ENCODE measurements around the gene PAFAH2. TPM values are rescaled to one million over a fixed set of nuclear protein-coding genes. Genes with fewer than 3 reads are reported as not detected.

The PAFAH2 gene
- total and polyA plus RNA-seq, 5 donors, result 2.0 to 5.6 (median 4.1) TPM

GRCh38 chr1:25979210-25979609, 18.7 kb downstream of the PAFAH2 start:
- DNase-seq (no peak), ATAC-seq (no peak)
- Histone ChIP-seq H3K27ac (ENCODE audit: low read length) (no peak overlapping the region), H3K9me3 (ENCODE audit: control insufficient read depth, low read length) (no peaks in the 10 kb centered on the region), H3K27me3 (ENCODE audit: control insufficient read depth, insufficient read depth) (no peaks in the 10 kb centered on the region), H3K4me1 (ENCODE audit: control insufficient read depth, insufficient read depth, low read length) (no peaks in the 10 kb centered on the region), H3K4me3 (ENCODE audit: low read length) (no peak overlapping the region)
- WGBS, result 82% methylated on average over 7 of the region's 7 CpGs
- intact Hi-C loops (cut with DNase I), result no loop called here

GRCh38 chr1:25978403-25978802, 19.5 kb downstream of the PAFAH2 start:
- intact Hi-C loops (cut with DNase I), result no loop called here
- Histone ChIP-seq H3K9me3 (ENCODE audit: control insufficient read depth, low read length) (no peaks in the 10 kb centered on the region), H3K27ac (ENCODE audit: low read length) (no peak overlapping the region), H3K4me3 (ENCODE audit: low read length) (no peak overlapping the region), H3K4me1 (ENCODE audit: control insufficient read depth, insufficient read depth, low read length) (no peaks in the 10 kb centered on the region), H3K27me3 (ENCODE audit: control insufficient read depth, insufficient read depth) (no peaks in the 10 kb centered on the region)
- DNase-seq (no peak), ATAC-seq (no peak)
- WGBS, result 71% methylated on average over 2 of the region's 2 CpGs

GRCh38 chr1:25977801-25978200, 20.1 kb downstream of the PAFAH2 start:
- 89% methylated on average over 5 of the region's 5 CpGs for WGBS
- intact Hi-C loops (cut with DNase I), result no loop called here

GRCh38 chr1:25973610-25974321, 24.1 kb downstream of the PAFAH2 start:
- H3K4me1 ChIP-seq (ENCODE audit: control insufficient read depth, insufficient read depth, low read length), result no peaks in the 10 kb centered on the region
- intact Hi-C loops (cut with DNase I), result no loop called here
- H3K27me3 ChIP-seq (ENCODE audit: control insufficient read depth, insufficient read depth), result no peaks in the 10 kb centered on the region
- DNase-seq (no peak), ATAC-seq (no peak)
- 81% methylated on average over 6 of the region's 6 CpGs for WGBS
- H3K9me3 ChIP-seq (ENCODE audit: control insufficient read depth, low read length), result no peaks in the 10 kb centered on the region
- no peak overlapping the region for H3K4me3 ChIP-seq (ENCODE audit: low read length)
- no peak overlapping the region for H3K27ac ChIP-seq (ENCODE audit: low read length)

More at GRCh38 chr1:25977801-25978200, 20.1 kb downstream of the PAFAH2 start:
- no peaks in the 10 kb centered on the region for H3K9me3 ChIP-seq (ENCODE audit: control insufficient read depth, low read length)
- H3K4me1 ChIP-seq (ENCODE audit: control insufficient read depth, insufficient read depth, low read length), result no peaks in the 10 kb centered on the region
- no peak overlapping the region for H3K27ac ChIP-seq (ENCODE audit: low read length)
- no peak overlapping the region for H3K4me3 ChIP-seq (ENCODE audit: low read length)
- no peaks in the 10 kb centered on the region for H3K27me3 ChIP-seq (ENCODE audit: control insufficient read depth, insufficient read depth)
- DNase-seq (no peak), ATAC-seq (no peak)

GRCh38 chr1:25971811-25972180, 26.1 kb downstream of the PAFAH2 start:
- H3K4me3 ChIP-seq (ENCODE audit: low read length), result no peak overlapping the region
- intact Hi-C loops (cut with DNase I), result no loop called here
- no peak for ATAC-seq
- no peaks in the 10 kb centered on the region for H3K4me1 ChIP-seq (ENCODE audit: control insufficient read depth, insufficient read depth, low read length)
- 61% methylated on average over 1 of the region's 1 CpG for WGBS
- H3K27me3 ChIP-seq (ENCODE audit: control insufficient read depth, insufficient read depth), result no peaks in the 10 kb centered on the region
- H3K27ac ChIP-seq (ENCODE audit: low read length), result no peak overlapping the region
- H3K9me3 ChIP-seq (ENCODE audit: control insufficient read depth, low read length), result no peaks in the 10 kb centered on the region
- DNase-seq, result no peak

GRCh38 chr1:25971066-25971810, 26.6 kb downstream of the PAFAH2 start:
- DNase-seq (no peak), ATAC-seq (no peak)
- Histone ChIP-seq H3K4me1 (ENCODE audit: control insufficient read depth, insufficient read depth, low read length) (no peaks in the 10 kb centered on the region), H3K27me3 (ENCODE audit: control insufficient read depth, insufficient read depth) (no peaks in the 10 kb centered on the region), H3K27ac (ENCODE audit: low read length) (no peak overlapping the region), H3K4me3 (ENCODE audit: low read length) (no peak overlapping the region), H3K9me3 (ENCODE audit: control insufficient read depth, low read length) (no peaks in the 10 kb centered on the region)
- WGBS, result 74% methylated on average over 8 of the region's 8 CpGs
- intact Hi-C loops (cut with DNase I), result no loop called here

- H3K4me1 ChIP-seq (ENCODE audit: control insufficient read depth, insufficient read depth, low read length), result no peaks in the 10 kb centered on the region
- intact Hi-C loops (cut with DNase I), result no loop called here
- no peak overlapping the region for H3K4me3 ChIP-seq (ENCODE audit: low read length)
- WGBS, result 90% methylated on average over 3 of the region's 3 CpGs
- ATAC-seq (no peak), DNase-seq (no peak)
- no peak overlapping the region for H3K27ac ChIP-seq (ENCODE audit: low read length)
- H3K9me3 ChIP-seq (ENCODE audit: control insufficient read depth, low read length), result no peaks in the 10 kb centered on the region
- H3K27me3 ChIP-seq (ENCODE audit: control insufficient read depth, insufficient read depth), result no peaks in the 10 kb centered on the region
Observed at GRCh38 chr1:25967308-25967707, 30.6 kb downstream of the PAFAH2 start.

- intact Hi-C loops (cut with DNase I), result no loop called here
- H3K9me3 ChIP-seq (ENCODE audit: control insufficient read depth, low read length), result peaks cover 1% of the 10 kb centered on the region
- no peak overlapping the region for H3K4me3 ChIP-seq (ENCODE audit: low read length)
- no peak overlapping the region for H3K27ac ChIP-seq (ENCODE audit: low read length)
- no peak for ATAC-seq
- 86% methylated on average over 2 of the region's 2 CpGs for WGBS
- no peak for DNase-seq
- no peaks in the 10 kb centered on the region for H3K27me3 ChIP-seq (ENCODE audit: control insufficient read depth, insufficient read depth)
- no peaks in the 10 kb centered on the region for H3K4me1 ChIP-seq (ENCODE audit: control insufficient read depth, insufficient read depth, low read length)
Observed at GRCh38 chr1:25959611-25960010, 38.3 kb downstream of the PAFAH2 start.

GRCh38 chr1:25958465-25958864, 39.4 kb downstream of the PAFAH2 start:
- Histone ChIP-seq H3K4me3 (ENCODE audit: low read length) (no peak overlapping the region), H3K27me3 (ENCODE audit: control insufficient read depth, insufficient read depth) (no peaks in the 10 kb centered on the region), H3K27ac (ENCODE audit: low read length) (no peak overlapping the region), H3K9me3 (ENCODE audit: control insufficient read depth, low read length) (peaks cover 1% of the 10 kb centered on the region), H3K4me1 (ENCODE audit: control insufficient read depth, insufficient read depth, low read length) (no peaks in the 10 kb centered on the region)
- ATAC-seq (no peak), DNase-seq (no peak)
- WGBS, result 93% methylated on average over 6 of the region's 6 CpGs
- intact Hi-C loops (cut with DNase I), result no loop called here

GRCh38 chr1:25955553-25955952, 42.3 kb downstream of the PAFAH2 start:
- H3K4me1 ChIP-seq (ENCODE audit: control insufficient read depth, insufficient read depth, low read length), result no peaks in the 10 kb centered on the region
- H3K27me3 ChIP-seq (ENCODE audit: control insufficient read depth, insufficient read depth), result no peaks in the 10 kb centered on the region
- DNase-seq (no peak), ATAC-seq (no peak)
- intact Hi-C loops (cut with DNase I), result no loop called here
- no peak overlapping the region for H3K27ac ChIP-seq (ENCODE audit: low read length)
- H3K4me3 ChIP-seq (ENCODE audit: low read length), result no peak overlapping the region
- H3K9me3 ChIP-seq (ENCODE audit: control insufficient read depth, low read length), result peaks cover 1% of the 10 kb centered on the region

GRCh38 chr1:25954282-25954938, 43.5 kb downstream of the PAFAH2 start:
- Histone ChIP-seq H3K4me1 (ENCODE audit: control insufficient read depth, insufficient read depth, low read length) (no peaks in the 10 kb centered on the region), H3K4me3 (ENCODE audit: low read length) (no peak overlapping the region), H3K9me3 (ENCODE audit: control insufficient read depth, low read length) (peaks cover 4% of the 10 kb centered on the region), H3K27ac (ENCODE audit: low read length) (no peak overlapping the region), H3K27me3 (ENCODE audit: control insufficient read depth, insufficient read depth) (no peaks in the 10 kb centered on the region)
- DNase-seq (no peak), ATAC-seq (no peak)
- intact Hi-C loops (cut with DNase I), result no loop called here
- 80% methylated on average over 10 of the region's 10 CpGs for WGBS
